ENCODE results near the gene IFITM1.
"Not testable (repeated sequence)": the region's sequence is repeated elsewhere in the genome, so short reads cannot be mapped to it uniquely, and the experiment has no call there.

- not testable (repeated sequence) for TF ChIP-seq CTCF (IDR thresholded peaks at IDR 0.05); GRHL2 (CRISPR knock-in tag; IDR thresholded peaks at IDR 0.05; ENCODE audit: insufficient replicate concordance, severe bottlenecking); AFF4 (CRISPR knock-in tag; IDR thresholded peaks at IDR 0.05; ENCODE audit: borderline replicate concordance); NR3C1 (CRISPR knock-in tag; conservative IDR thresholded peaks at IDR 0.05; ENCODE audit: low read depth); MAX (CRISPR knock-in tag; IDR thresholded peaks at IDR 0.05)
Measured at GRCh38 chr11:319888-320273, 6.0 kb downstream of the IFITM1 start.
